SK-N-SH treated with all-trans-retinoic acid at 6 μM for 48 hours (cell line): ENCODE results near the gene RBMS1.

Experiments
- ATAC-seq: fragments of 200-7000 bp; cut with Tn5 transposase; 3 replicates; pipeline ENCODE4 v1.9.1; 2020; ENCODE audit warnings: mild to moderate bottlenecking, moderate library complexity
- BACH2 ChIP-seq: fragments of 250-450 bp; sonication (Bioruptor Pico); IDR thresholded peaks from 2 replicates; pipeline ENCODE4 v1.9.0; 2021; ENCODE audit warnings: mild to moderate bottlenecking, borderline replicate concordance
- CREB5 ChIP-seq: fragments of 250-450 bp; sonication (Bioruptor Pico); IDR thresholded peaks from 2 replicates; pipeline ENCODE4 v1.5.1; 2020; ENCODE audit warnings: low read depth, mild to moderate bottlenecking, moderate library complexity
- CSDC2 ChIP-seq: fragments of 250-450 bp; sonication (Bioruptor Pico); IDR thresholded peaks from 2 replicates; pipeline ENCODE4 v1.5.0; 2020; ENCODE audit warnings: mild to moderate bottlenecking, moderate library complexity
- ESRRG ChIP-seq: fragments of 250-450 bp; sonication (Bioruptor Pico); IDR thresholded peaks from 2 replicates; pipeline ENCODE4 v1.6.1; 2021; ENCODE audit warnings: mild to moderate bottlenecking
- GLIS3 ChIP-seq: fragments of 250-450 bp; sonication (Bioruptor Pico); IDR thresholded peaks from 2 replicates; pipeline ENCODE4 v1.5.0; 2020; ENCODE audit warnings: mild to moderate bottlenecking, moderate library complexity
- ISL1 ChIP-seq: fragments of 250-450 bp; sonication (Bioruptor Pico); IDR thresholded peaks from 2 replicates; pipeline ENCODE4 v2.1.2; 2022; ENCODE audit warnings: mild to moderate bottlenecking, moderate library complexity
- OSR1 ChIP-seq: fragments of 250-450 bp; sonication (Bioruptor Pico); IDR thresholded peaks from 2 replicates; pipeline ENCODE4 v1.8.0; 2022; ENCODE audit warnings: moderate library complexity, mild to moderate bottlenecking, inconsistent platforms
- PATZ1 ChIP-seq: fragments of 250-450 bp; sonication (Bioruptor Pico); IDR thresholded peaks from 2 replicates; pipeline ENCODE4 v1.8.0; 2020; ENCODE audit warnings: mild to moderate bottlenecking, moderate library complexity, borderline replicate concordance
- POU6F1 ChIP-seq: fragments of 250-450 bp; sonication (Bioruptor Pico); IDR thresholded peaks from 2 replicates; pipeline ENCODE4 v1.8.0; 2021; ENCODE audit warnings: low read depth, mild to moderate bottlenecking, moderate library complexity, borderline replicate concordance
- PPARA ChIP-seq: fragments of 250-450 bp; sonication (Bioruptor Pico); IDR thresholded peaks from 2 replicates; pipeline ENCODE4 v1.5.0; 2020; ENCODE audit warnings: mild to moderate bottlenecking, borderline replicate concordance
- RARB ChIP-seq: fragments of 250-450 bp; sonication (Bioruptor Pico); IDR thresholded peaks from 2 replicates; pipeline ENCODE4 v1.8.0; 2021; ENCODE audit warnings: mild to moderate bottlenecking, moderate library complexity
- SNAI2 ChIP-seq: fragments of 250-450 bp; sonication (Bioruptor Pico); IDR thresholded peaks from 2 replicates; pipeline ENCODE4 v1.5.0; 2020; ENCODE audit warnings: mild to moderate bottlenecking, moderate library complexity
- TOX ChIP-seq: fragments of 250-450 bp; sonication (Bioruptor Pico); IDR thresholded peaks from 2 replicates; pipeline ENCODE4 v1.8.0; 2021; ENCODE audit warnings: mild to moderate bottlenecking, moderate library complexity, borderline replicate concordance
- ZFP3 ChIP-seq: fragments of 250-450 bp; sonication (Bioruptor Pico); IDR thresholded peaks from 2 replicates; pipeline ENCODE4 v1.5.0; 2020; ENCODE audit warnings: mild to moderate bottlenecking, moderate library complexity
- ZFP30 ChIP-seq: fragments of 450-650 bp; formaldehyde crosslinking; IDR thresholded peaks from 2 replicates; pipeline ENCODE4 v1.5.0; 2022; ENCODE audit warnings: mild to moderate bottlenecking, moderate library complexity
- ZNF565 ChIP-seq: fragments of 450-650 bp; formaldehyde crosslinking; conservative IDR thresholded peaks from 2 replicates; pipeline ENCODE4 v1.5.0; 2020; ENCODE audit warnings: low read depth, mild to moderate bottlenecking, moderate library complexity
- ZNF70 ChIP-seq: fragments of 450-650 bp; formaldehyde crosslinking; IDR thresholded peaks from 2 replicates; pipeline ENCODE4 v1.5.0; 2020; ENCODE audit warnings: mild to moderate bottlenecking, moderate library complexity
- ZNF8 ChIP-seq: fragments of 450-650 bp; formaldehyde crosslinking; IDR thresholded peaks from 2 replicates; pipeline ENCODE4 v1.5.0; 2020; ENCODE audit warnings: mild to moderate bottlenecking, moderate library complexity
- TF ChIP-seq, protein P1 (sequence below): fragments of 250-450 bp; sonication (Bioruptor Pico); IDR thresholded peaks from 2 replicates; pipeline ENCODE4 v1.5.1; 2021; ENCODE audit warnings: mild to moderate bottlenecking, moderate library complexity
- TF ChIP-seq, protein P2 (sequence below): fragments of 250-450 bp; sonication (Bioruptor Pico); IDR thresholded peaks from 2 replicates; pipeline ENCODE4 v1.5.0; 2020; ENCODE audit warnings: mild to moderate bottlenecking, moderate library complexity

Gene RBMS1

GRCh38 chr2:160375802-160376469 lies 117.7 kb downstream of the RBMS1 start:
- ATAC-seq: peak; percentile 20; the same call in 2 of the 3 replicates
- TF ChIP-seq POU6F1 (CRISPR knock-in tag): no peak
- no peak for TF ChIP-seq ZNF8 (CRISPR knock-in tag)
- TF ChIP-seq ESRRG (CRISPR knock-in tag): no peak
- TF ChIP-seq CSDC2: no peak
- TF ChIP-seq, protein P1, sequence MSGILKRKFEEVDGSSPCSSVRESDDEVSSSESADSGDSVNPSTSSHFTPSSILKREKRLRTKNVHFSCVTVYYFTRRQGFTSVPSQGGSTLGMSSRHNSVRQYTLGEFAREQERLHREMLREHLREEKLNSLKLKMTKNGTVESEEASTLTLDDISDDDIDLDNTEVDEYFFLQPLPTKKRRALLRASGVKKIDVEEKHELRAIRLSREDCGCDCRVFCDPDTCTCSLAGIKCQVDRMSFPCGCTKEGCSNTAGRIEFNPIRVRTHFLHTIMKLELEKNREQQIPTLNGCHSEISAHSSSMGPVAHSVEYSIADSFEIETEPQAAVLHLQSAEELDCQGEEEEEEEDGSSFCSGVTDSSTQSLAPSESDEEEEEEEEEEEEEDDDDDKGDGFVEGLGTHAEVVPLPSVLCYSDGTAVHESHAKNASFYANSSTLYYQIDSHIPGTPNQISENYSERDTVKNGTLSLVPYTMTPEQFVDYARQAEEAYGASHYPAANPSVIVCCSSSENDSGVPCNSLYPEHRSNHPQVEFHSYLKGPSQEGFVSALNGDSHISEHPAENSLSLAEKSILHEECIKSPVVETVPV (CRISPR knock-in tag): no peak
- no peak for TF ChIP-seq ZNF70
- TF ChIP-seq ZNF565 (CRISPR knock-in tag): no peak
- no peak for TF ChIP-seq GLIS3 (CRISPR knock-in tag)
- TF ChIP-seq, protein P2, sequence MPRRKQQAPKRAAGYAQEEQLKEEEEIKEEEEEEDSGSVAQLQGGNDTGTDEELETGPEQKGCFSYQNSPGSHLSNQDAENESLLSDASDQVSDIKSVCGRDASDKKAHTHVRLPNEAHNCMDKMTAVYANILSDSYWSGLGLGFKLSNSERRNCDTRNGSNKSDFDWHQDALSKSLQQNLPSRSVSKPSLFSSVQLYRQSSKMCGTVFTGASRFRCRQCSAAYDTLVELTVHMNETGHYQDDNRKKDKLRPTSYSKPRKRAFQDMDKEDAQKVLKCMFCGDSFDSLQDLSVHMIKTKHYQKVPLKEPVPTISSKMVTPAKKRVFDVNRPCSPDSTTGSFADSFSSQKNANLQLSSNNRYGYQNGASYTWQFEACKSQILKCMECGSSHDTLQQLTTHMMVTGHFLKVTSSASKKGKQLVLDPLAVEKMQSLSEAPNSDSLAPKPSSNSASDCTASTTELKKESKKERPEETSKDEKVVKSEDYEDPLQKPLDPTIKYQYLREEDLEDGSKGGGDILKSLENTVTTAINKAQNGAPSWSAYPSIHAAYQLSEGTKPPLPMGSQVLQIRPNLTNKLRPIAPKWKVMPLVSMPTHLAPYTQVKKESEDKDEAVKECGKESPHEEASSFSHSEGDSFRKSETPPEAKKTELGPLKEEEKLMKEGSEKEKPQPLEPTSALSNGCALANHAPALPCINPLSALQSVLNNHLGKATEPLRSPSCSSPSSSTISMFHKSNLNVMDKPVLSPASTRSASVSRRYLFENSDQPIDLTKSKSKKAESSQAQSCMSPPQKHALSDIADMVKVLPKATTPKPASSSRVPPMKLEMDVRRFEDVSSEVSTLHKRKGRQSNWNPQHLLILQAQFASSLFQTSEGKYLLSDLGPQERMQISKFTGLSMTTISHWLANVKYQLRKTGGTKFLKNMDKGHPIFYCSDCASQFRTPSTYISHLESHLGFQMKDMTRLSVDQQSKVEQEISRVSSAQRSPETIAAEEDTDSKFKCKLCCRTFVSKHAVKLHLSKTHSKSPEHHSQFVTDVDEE: no peak
- no peak for TF ChIP-seq BACH2 (CRISPR knock-in tag)

- TF ChIP-seq PATZ1 (CRISPR knock-in tag) (no peak), ZFP3 (CRISPR knock-in tag) (no peak), ISL1 (CRISPR knock-in tag) (no peak)
- TF ChIP-seq, all 23 proteins: peak for 0
- 0 out of 3 replicates have a peak, but pooled peaks have one; percentile 7 for ATAC-seq
Measured at GRCh38 chr2:160375037-160375436, 118.6 kb downstream of the RBMS1 start.

GRCh38 chr2:160373666-160374065 lies 119.9 kb downstream of the RBMS1 start:
- no peak for ATAC-seq
- TF ChIP-seq SNAI2 (CRISPR knock-in tag) (no peak), ISL1 (CRISPR knock-in tag) (peak; percentile 88)

DNA sequence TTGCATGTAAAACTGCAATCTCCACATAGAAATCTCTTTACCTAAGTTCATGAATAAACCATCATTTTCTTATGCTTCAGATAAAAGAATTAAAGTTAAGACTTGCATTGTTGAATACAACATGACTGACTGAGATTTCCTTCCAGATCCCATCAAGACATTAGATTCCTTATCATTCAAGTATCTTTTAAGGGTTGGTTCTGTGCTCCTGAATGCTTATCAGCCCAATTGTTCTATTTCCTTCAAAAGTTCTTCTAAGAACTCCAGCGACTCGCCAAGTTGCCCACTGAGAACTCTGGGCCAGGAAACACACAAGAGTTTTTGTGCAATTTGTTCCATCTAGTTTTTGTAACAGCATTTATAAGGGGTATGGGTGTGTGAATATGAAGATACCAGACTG lies 120.3 kb downstream of the RBMS1 start:
- ATAC-seq: no peak
- TF ChIP-seq BACH2 (CRISPR knock-in tag) (no peak), POU6F1 (CRISPR knock-in tag) (no peak), RARB (CRISPR knock-in tag) (no peak), TOX (CRISPR knock-in tag) (no peak), ZFP30 (CRISPR knock-in tag) (no peak), CREB5 (CRISPR knock-in tag) (no peak), OSR1 (CRISPR knock-in tag) (no peak), CSDC2 (no peak), PPARA (CRISPR knock-in tag) (no peak)
- TF ChIP-seq, protein P1 (CRISPR knock-in tag): no peak
- TF ChIP-seq, protein P2: no peak
